GM19035 (cell line): Measurements from ENCODE around the gene RIMS1.
A peak's percentile ranks its signal among the peaks of the same experiment; 100 is the strongest.

Source experiments
- ATAC-seq: cut with Tn5 transposase; IDR thresholded peaks from one replicate; pipeline ENCODE4 v1.9.1; 2021; ENCODE audit not compliant: unreplicated experiment

Gene RIMS1

DNA sequence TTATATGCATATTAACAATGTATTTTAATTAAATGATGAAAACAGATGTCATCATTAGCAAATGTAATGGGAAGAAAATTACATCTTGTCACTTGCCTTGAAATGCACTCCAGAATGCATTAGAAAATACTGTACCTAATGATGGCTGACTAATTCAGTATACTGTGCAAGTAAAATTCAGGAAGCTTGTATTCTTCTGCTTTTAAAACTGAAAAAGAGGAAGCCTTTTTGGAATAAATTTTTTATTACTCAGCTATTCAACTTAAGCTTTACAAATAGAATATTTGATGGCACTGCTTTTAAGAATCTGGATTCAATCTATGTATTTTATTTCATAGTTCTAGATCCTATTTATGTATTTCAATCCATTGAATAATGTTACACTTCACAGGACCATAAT is 195.5 kb downstream of the RIMS1 start:
- ATAC-seq = no peak

DNA sequence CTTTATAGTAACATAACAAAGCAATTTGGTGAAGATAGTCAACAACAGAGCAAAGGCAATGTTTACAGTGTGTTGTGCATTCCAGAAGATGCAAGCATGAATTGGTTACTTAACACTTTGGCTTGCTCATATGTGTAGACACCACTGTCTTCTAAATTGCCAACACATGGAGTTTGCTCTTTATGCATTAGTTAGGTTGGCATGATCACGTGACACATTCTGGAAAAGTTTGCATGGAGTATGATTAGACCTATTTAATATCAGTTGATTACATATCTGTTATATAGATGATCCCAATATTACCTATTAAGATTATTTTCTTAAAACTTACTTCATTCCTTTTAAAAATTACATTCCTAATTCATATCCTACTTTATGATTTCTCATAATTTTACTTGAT is 197.6 kb downstream of the RIMS1 start:
- ATAC-seq = no peak

DNA sequence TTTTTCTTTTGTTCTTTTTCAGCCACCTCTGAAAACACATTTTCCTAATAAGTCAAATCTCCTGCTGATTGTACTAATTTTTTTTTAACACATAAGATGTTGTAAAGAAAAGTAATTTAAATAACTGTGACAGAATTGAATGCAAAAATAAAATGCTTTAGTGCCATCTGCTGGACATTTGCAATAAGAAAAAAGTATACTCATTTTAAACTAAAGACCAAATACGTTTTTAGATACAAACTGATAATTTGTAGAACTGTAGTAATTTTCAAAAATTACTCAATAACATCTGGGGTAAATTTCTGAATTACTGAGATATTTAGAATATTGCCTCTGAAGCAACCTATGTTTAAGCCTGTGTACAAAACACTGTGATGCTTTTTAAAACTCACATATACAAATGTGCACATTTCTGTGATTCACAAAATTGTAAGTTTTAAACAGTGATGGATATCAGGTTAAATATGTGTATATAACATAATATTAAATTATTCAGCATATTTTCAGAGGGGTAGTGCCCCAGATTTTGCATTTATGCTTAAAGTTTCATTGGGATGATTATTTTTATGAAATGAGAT is 198.7 kb downstream of the RIMS1 start:
- ATAC-seq = no peak

- no peak for ATAC-seq
Observed at GRCh38 chr6:72094506-72094905, 208.2 kb downstream of the RIMS1 start.

DNA sequence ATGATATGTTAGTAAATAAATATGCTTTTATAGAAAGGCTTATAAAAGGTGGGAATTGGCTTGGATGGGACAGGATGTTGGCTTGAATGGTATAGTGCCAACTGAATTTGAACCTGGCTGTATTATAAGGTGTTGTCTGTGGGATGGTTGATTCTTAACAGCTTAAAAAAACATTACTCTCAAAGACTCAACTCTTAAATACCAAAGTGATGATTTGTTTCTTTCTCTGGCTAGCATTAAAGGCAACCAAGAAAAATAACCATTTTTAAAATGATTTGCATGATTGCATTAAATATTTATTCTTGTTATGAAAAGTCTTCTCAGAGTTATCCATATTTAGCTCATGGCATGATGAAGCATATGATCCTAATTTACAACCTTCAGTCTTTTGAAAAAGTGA is 216.2 kb downstream of the RIMS1 start:
- ATAC-seq = no peak

DNA sequence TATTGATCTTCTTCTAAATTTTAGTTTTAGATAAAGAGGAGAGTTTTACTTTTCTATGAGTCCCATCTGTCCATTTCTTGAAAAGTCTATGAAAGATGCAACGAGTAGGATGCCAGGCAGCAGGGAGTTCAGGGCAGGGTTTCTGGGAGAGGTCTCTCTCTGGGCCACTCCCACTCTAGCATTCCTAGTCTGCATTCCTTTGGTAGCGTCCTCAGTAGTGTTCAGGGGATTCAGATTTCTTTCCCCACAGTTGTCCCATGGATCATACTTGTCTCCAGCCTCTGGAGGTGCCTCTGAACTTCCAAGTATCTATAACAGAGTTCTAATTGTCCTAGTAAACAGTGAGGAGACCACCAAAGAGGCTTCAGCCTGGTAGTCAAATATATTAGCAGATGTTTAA is 225.3 kb downstream of the RIMS1 start:
- ATAC-seq = no peak

DNA sequence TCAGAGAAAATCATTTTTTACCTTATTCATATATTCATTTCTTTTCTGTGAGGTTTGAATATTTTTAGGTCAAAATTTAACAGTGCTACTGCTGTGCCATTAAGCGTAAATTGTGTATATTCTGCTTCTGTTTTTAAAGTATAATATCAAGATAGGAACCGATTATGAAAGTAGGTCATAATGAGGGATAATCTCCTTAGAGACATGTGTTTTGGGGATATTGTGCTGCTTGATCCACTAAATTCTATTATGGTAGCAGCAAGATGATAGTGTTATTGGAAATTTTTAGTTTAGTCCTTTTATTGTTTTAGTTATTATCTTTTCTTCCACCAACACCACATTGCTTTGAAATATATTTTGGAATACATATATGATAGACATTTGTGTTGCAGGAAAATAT is 244.0 kb downstream of the RIMS1 start:
- ATAC-seq = no peak

- ATAC-seq = no peak
Observed at GRCh38 chr6:72132427-72132826, 246.1 kb downstream of the RIMS1 start.

DNA sequence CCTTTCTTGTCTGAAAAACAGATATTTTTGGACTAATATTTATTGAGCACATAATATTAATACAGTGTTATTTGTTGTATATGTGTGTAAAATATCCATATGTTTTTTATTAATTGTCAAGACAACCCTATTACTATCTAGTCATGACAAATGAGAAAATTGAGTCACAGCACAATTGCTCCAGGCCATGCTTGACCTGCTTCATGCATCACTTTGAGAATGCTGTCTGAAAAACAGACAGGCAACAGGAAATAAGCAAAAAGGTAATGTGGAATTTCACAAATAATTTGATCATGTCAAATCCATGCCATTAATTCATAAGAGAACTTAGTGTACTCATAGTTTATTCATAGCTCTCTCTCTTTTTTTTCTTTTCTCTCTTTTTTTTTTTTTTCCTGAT is 246.5 kb downstream of the RIMS1 start:
- no peak for ATAC-seq

DNA sequence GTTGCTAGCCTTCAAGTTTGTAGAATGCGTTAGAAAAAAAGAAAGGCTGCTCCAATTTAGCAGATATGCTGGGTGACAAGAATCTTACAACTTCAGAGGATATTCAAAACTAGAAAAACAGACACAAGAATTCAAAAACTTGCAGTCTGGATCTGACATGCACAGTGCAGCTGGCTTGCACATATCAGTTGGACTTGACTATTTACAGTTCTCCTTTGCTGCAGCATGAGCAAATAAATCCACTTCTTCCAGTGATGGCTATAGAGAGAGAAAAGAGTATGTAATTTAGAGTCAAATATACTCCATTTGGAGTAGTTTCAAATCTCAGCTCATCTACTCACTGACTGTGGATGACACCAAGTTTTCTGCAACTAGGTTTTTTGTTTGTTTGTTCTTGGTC is 247.0 kb downstream of the RIMS1 start:
- no peak for ATAC-seq

- ATAC-seq = no peak
Observed at GRCh38 chr6:72140795-72141194, 254.4 kb downstream of the RIMS1 start.

DNA sequence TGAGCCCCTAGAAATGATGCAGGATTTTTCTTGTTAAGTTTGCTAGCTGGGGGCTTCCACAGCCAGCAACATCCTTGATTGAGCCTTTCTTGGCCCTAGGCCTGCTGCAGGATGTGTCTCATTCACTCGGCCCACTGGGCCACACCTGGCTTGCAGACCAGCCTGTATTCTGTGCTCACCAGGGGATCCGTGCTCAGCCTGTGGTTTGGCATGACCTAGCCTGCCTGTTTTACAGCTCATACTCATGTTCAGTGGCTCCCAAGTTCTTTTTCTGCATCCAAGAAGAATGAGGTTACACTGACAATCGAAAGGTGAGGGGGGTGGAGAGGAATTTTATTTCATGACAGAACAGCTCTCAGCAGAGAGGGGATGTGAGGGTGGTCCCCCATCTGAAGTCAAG is 263.4 kb downstream of the RIMS1 start:
- no peak for ATAC-seq

GRCh38 chr6:72151742-72152141 is 265.4 kb downstream of the RIMS1 start:
- ATAC-seq = no peak

- no peak for ATAC-seq
Observed at GRCh38 chr6:72175916-72176315, 289.6 kb downstream of the RIMS1 start.

DNA sequence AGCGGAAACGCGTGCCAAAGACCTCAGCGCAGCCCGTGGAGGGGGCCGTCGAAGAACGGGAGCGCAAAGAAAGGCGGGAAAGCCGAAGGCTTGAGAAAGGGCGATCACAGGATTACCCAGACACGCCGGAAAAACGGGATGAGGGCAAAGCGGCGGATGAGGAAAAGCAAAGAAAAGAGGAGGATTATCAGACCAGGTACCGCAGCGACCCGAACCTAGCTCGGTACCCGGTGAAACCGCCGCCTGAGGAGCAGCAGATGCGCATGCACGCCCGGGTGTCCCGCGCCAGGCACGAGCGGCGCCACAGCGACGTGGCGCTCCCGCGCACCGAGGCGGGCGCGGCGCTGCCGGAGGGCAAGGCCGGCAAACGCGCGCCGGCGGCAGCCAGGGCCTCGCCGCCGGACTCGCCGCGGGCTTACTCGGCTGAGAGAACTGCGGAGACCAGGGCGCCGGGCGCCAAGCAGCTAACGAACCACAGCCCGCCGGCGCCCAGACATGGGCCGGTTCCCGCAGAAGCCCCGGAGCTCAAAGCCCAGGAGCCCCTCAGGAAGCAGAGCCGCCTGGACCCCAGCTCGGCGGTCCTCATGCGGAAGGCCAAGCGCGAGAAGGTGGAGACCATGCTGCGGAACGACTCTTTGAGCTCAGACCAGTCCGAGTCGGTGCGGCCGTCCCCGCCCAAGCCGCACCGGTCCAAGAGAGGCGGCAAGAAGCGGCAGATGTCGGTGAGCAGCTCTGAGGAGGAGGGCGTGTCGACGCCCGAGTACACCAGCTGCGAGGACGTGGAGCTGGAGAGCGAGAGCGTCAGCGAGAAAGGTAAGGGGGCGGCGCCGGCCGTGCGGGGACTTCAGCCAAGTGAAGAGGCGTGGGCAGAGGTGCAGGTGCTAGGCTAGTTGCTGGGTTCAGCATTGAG is 296.2 kb downstream of the RIMS1 start:
- peak; percentile 64 for ATAC-seq

- no peak for ATAC-seq
Observed at GRCh38 chr6:72203983-72204382, 317.6 kb downstream of the RIMS1 start.

DNA sequence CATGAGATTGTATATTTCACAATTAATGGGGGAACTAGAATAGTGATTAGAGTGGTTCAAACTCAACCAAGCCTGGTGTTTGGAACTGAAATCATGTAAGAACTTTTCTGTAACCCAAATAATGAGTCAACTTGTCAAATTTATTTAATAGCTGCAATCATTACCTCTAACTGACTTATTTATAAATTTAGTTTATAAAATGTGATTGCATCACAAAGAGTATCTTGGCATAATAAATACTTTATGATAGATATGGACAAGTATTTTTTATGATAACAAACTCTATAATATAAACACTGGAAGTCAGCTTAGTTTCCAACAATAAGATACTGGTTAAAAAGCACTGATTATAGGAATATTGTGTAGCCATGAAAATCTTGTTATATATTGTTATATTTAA is 319.1 kb downstream of the RIMS1 start:
- ATAC-seq = no peak

DNA sequence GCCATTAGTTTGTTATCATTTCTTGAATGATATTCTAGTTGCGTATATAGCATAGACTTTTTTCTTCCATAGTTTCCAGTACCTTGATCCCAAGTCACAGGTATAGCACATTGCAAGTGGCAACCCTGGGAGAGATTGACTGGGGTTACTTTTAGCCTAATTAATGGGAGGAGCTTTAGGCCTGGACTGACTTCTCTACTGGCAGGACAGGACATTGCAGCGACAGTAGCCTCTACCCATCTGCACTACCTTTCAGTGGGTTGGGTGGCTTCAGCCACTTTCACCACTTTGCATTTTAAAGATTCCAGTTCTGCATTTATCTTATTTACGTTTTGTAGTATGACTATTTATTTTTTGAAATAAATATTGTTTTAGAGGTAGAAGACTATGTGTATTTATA is 320.3 kb downstream of the RIMS1 start:
- no peak for ATAC-seq

DNA sequence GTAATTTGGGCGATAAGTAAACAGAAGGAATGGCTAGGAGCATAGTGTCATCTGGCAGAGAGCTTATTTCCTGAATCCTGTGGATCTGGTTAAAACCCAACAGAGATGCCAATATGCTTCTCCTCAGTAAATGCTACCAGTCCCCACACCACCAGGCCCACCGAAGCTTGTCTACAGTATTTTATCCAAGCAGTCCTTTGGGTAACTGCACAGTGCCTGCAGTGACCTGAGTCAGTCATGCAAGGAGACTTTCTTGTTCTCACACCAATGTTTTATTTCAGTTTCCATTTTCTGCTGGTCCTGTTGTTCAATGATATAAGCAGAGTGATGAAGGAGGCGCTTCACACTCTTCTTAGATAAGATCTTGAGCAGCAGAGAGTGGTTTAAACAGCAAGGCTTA is 326.3 kb downstream of the RIMS1 start:
- ATAC-seq = no peak

DNA sequence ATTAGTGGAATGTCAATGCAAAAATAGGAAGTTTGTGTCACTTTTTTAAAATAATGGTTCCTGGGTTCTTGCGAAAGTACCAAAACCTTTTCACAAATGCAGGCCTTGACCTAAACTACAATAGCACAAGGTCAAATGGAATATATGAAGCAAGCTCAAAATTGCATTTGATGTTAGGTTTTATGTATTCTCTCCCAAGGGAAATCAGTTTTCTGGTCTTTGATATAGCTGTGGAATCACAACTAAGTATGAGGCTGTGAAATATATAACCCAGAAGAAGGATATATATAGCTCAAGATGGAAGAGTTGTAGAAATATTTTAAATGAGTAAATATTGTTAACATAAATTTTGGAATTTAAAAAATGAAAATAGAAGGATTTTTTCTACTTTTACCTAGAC is 327.3 kb downstream of the RIMS1 start:
- ATAC-seq = no peak

DNA sequence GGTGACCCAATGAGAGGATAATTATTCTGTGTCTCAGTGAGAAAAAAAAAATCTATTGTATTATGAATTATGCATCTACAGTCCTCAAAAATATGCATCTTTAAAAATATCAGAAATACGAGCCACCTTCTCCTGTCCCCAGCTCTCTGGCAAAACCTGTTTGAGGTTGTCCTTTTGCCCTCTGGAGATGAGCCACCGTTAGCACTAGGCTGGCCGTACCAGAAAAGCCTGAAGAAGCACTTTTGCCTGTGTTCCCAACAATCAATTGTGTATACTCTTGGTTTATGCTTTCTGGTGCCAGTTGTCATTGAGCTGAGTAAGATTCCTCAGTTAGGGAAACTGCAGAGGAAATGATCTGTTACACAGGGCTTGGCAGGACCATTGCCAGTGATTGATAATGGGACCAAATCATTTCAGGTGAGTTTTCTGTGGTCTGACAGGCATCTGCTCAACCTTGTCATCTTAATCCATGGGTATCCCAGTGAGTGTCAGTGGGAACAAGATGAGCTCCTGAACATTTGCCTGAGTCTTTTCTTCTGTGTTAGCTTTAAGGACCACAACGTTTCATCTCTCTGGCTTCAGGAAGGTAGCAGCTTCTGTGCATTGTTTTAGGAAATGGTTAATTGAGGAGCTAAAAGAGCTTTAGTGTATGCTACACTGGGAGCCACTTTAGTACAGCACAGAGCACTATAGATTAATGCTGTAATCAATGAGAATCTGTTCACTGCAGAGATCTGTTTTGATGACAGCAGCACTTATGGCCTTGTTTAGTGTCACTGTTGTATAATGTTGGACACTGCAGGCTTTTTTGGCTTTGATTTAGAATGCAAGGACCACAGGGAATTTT is 330.1 kb downstream of the RIMS1 start:
- no peak for ATAC-seq

DNA sequence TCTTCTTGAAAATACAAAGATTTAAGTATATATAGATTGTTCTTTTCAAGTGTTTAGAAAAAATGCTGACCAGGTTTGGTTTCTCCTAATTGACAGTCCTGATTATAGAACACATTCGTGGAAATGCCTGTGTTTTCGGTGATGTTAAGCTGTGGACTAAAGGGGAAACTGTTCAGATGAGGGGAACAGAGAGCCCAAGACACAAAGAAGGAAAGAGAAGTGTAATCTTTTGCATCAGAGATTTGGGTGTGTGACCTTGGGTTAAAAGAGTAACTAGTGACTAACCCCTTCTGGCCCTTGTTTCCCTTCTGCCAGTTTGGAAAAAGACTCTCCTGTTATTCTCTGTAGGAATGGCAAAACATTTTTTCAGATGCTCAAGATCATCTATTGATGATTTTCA is 331.3 kb downstream of the RIMS1 start:
- no peak for ATAC-seq
